ENCODE data around the gene ANKH.

DNA sequence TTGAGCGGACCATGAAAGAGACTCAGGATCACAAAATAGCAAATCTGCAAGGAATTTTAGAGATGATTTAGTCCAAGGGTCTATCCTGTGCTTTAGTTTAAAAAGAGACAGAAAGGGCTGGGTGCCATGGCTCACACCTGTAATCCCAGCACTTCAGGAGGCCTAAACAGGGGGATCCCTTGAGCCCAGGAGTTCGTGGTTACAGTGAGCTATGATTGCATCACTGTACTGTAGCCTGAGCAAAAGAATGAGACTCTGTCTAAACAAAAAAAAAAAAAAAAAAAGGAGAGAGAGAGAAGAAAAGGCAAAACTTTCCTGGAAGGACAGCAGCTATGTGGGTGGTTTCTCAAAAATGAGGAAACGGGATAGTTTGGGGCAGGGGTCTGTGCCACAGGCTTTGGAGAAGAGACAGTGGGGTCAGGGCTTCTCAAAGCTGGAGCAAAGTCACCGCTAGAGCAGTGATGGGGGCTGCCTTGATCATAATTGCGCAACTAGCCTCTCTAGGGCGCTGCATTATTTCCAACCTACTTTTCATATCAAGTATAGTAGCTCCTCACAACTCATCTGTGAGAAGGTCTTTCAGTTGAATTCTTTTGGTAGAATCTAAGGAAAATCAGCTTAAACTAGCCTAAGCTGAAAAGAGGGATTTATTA lies 8.5 kb upstream of the ANKH start:
- TF ChIP-seq, protein P1, sequence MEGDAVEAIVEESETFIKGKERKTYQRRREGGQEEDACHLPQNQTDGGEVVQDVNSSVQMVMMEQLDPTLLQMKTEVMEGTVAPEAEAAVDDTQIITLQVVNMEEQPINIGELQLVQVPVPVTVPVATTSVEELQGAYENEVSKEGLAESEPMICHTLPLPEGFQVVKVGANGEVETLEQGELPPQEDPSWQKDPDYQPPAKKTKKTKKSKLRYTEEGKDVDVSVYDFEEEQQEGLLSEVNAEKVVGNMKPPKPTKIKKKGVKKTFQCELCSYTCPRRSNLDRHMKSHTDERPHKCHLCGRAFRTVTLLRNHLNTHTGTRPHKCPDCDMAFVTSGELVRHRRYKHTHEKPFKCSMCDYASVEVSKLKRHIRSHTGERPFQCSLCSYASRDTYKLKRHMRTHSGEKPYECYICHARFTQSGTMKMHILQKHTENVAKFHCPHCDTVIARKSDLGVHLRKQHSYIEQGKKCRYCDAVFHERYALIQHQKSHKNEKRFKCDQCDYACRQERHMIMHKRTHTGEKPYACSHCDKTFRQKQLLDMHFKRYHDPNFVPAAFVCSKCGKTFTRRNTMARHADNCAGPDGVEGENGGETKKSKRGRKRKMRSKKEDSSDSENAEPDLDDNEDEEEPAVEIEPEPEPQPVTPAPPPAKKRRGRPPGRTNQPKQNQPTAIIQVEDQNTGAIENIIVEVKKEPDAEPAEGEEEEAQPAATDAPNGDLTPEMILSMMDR (IDR thresholded peaks at IDR 0.05; ENCODE audit: borderline replicate concordance, extremely low read depth, low read length, poor library complexity, severe bottlenecking): no peak
- TF ChIP-seq EZH2 (IDR thresholded peaks at IDR 0.05; ENCODE audit: borderline replicate concordance, low read depth, low read length, severe bottlenecking): no peak

All from DND-41 (cell line).